GM12872 (cell line): Measurements from ENCODE around the gene ANO4.

ENCODE experiments used
- CTCF ChIP-seq: IDR thresholded peaks from 3 replicates; pipeline ENCODE4 v1.5.1; 2011; ENCODE audit warnings: low read depth, mild to moderate bottlenecking, low read length, moderate library complexity; ENCODE audit not compliant: insufficient read depth

Gene ANO4

GRCh38 chr12:100984796-100985195 lies 190.2 kb downstream of the ANO4 start:
- TF ChIP-seq CTCF: no peak

- no peak for TF ChIP-seq CTCF
Observed at GRCh38 chr12:100986595-100987547, 192.3 kb downstream of the ANO4 start.

GRCh38 chr12:100987552-100988521 lies 193.3 kb downstream of the ANO4 start:
- TF ChIP-seq CTCF: peak; percentile 72

- TF ChIP-seq CTCF: no peak
Observed at GRCh38 chr12:100991102-100991501, 196.5 kb downstream of the ANO4 start.

GRCh38 chr12:100992194-100992593 lies 197.6 kb downstream of the ANO4 start:
- TF ChIP-seq CTCF: no peak

GRCh38 chr12:100993916-100994450 lies 199.4 kb downstream of the ANO4 start:
- TF ChIP-seq CTCF: no peak

- no peak for TF ChIP-seq CTCF
Observed at GRCh38 chr12:100995201-100995600, 200.6 kb downstream of the ANO4 start.
